WTC11 (cell line): ENCODE data around the gene CATSPERB. TPM values are rescaled to one million over a fixed set of nuclear protein-coding genes. Genes with fewer than 3 reads are reported as not detected.
"Not testable (repeated sequence)": the region's sequence is repeated elsewhere in the genome, so short reads cannot be mapped to it uniquely, and the experiment has no call there.

ENCODE experiments used
- ATAC-seq: fragments of 200-7000 bp; cut with Tn5 transposase; 2 replicates; pipeline ENCODE4 v1.10.0; 2021; ENCODE audit warnings: mild to moderate bottlenecking, moderate library complexity
- CTCF ChIA-PET: fragments of 300-600 bp; sonication (Branson Sonifier 250); formaldehyde crosslinking; loops from one replicate; lab custom pipeline; 2021; ENCODE audit warnings: antibody characterized with exemption; lab: Charles Lee
- POLR2A ChIA-PET: fragments of 350-600 bp; sonication (Branson Sonifier 250); formaldehyde crosslinking; loops from one replicate; lab custom pipeline; 2021; ENCODE audit warnings: antibody characterized with exemption; lab: Charles Lee
- DNase-seq: peaks from one replicate; pipeline ENCODE4 v3.0.0; 2021; ENCODE audit warnings: low spot score
- H3K27ac Mint-ChIP-seq: 2 replicates; pipeline ENCODE4 v1.8.0; 2021; ENCODE audit warnings: mixed read lengths
- H3K27me3 Mint-ChIP-seq: 2 replicates; pipeline ENCODE4 v1.8.0; 2021; ENCODE audit warnings: low read depth, mild to moderate bottlenecking, moderate library complexity, mixed read lengths
- H3K36me3 Mint-ChIP-seq: 2 replicates; pipeline ENCODE4 v1.8.0; 2021; ENCODE audit warnings: mixed read lengths
- H3K4me1 Mint-ChIP-seq: 2 replicates; pipeline ENCODE4 v1.8.0; 2022; ENCODE audit warnings: mixed read lengths
- H3K4me3 Mint-ChIP-seq: 2 replicates; pipeline ENCODE4 v1.8.0; 2021; ENCODE audit warnings: mild to moderate bottlenecking, moderate library complexity, mixed read lengths
- H3K9me3 Mint-ChIP-seq: 2 replicates; pipeline ENCODE4 v1.8.0; 2021; ENCODE audit warnings: mixed read lengths
- ATF1 ChIP-seq: sonication (generic); formaldehyde crosslinking; IDR thresholded peaks from 2 replicates; pipeline ENCODE4 v1.8.1; 2023; ENCODE audit warnings: mild to moderate bottlenecking, moderate library complexity, missing genetic modification reagents
- ATF3 ChIP-seq: sonication (generic); formaldehyde crosslinking; conservative IDR thresholded peaks from 2 replicates; pipeline ENCODE4 v1.8.1; 2022; ENCODE audit warnings: mild to moderate bottlenecking, missing genetic modification reagents
- EMX1 ChIP-seq: fragments of 250-450 bp; sonication (Bioruptor Pico); IDR thresholded peaks from 2 replicates; pipeline ENCODE4 v1.8.0; 2021; ENCODE audit warnings: mild to moderate bottlenecking
- ETV6 ChIP-seq: sonication (generic); formaldehyde crosslinking; IDR thresholded peaks from 2 replicates; pipeline ENCODE4 v1.8.1; 2022; ENCODE audit warnings: mild to moderate bottlenecking, missing genetic modification reagents
- GABPB1 ChIP-seq: sonication (generic); formaldehyde crosslinking; IDR thresholded peaks from 2 replicates; pipeline ENCODE4 v1.8.1; 2023; ENCODE audit warnings: mild to moderate bottlenecking, missing genetic modification reagents
- HMGA2 ChIP-seq: fragments of 250-450 bp; sonication (Bioruptor Pico); IDR thresholded peaks from 2 replicates; pipeline ENCODE4 v1.4.0; 2021; ENCODE audit warnings: mild to moderate bottlenecking, moderate library complexity
- MYBL2 ChIP-seq: sonication (generic); formaldehyde crosslinking; IDR thresholded peaks from 2 replicates; pipeline ENCODE4 v1.8.1; 2023; ENCODE audit warnings: mild to moderate bottlenecking, moderate library complexity, missing genetic modification reagents
- NFYB ChIP-seq: sonication (generic); formaldehyde crosslinking; conservative IDR thresholded peaks from 2 replicates; pipeline ENCODE4 v1.8.0; 2022; ENCODE audit warnings: low read depth, missing genetic modification reagents
- OVOL2 ChIP-seq: fragments of 250-450 bp; sonication (Bioruptor Pico); IDR thresholded peaks from 2 replicates; pipeline ENCODE4 v1.9.0; 2021; ENCODE audit warnings: mild to moderate bottlenecking, borderline replicate concordance
- RELA ChIP-seq: sonication (generic); formaldehyde crosslinking; IDR thresholded peaks from 2 replicates; pipeline ENCODE4 v1.8.1; 2022; ENCODE audit warnings: missing genetic modification reagents, mild to moderate bottlenecking, borderline replicate concordance
- RORB ChIP-seq: fragments of 250-450 bp; sonication (Bioruptor Pico); IDR thresholded peaks from 2 replicates; pipeline ENCODE4 v1.9.0; 2021; ENCODE audit warnings: mild to moderate bottlenecking
- ZMAT4 ChIP-seq: fragments of 250-450 bp; sonication (Bioruptor Pico); IDR thresholded peaks from 2 replicates; pipeline ENCODE4 v1.9.0; 2021; ENCODE audit warnings: mild to moderate bottlenecking
- ZNF232 ChIP-seq: sonication (generic); formaldehyde crosslinking; IDR thresholded peaks from 2 replicates; pipeline ENCODE4 v1.8.0; 2022; ENCODE audit warnings: mild to moderate bottlenecking, missing genetic modification reagents
- ZNF317 ChIP-seq: sonication (generic); formaldehyde crosslinking; IDR thresholded peaks from 2 replicates; pipeline ENCODE4 v1.8.1; 2023; ENCODE audit warnings: low read depth, mild to moderate bottlenecking, moderate library complexity, missing genetic modification reagents, borderline replicate concordance
- ZSCAN18 ChIP-seq: fragments of 250-450 bp; sonication (Bioruptor Pico); IDR thresholded peaks from 2 replicates; pipeline ENCODE4 v2.1.2; 2022; ENCODE audit warnings: mild to moderate bottlenecking, moderate library complexity
- total RNA-seq: library from RNA; stranded (reverse); gene quantifications from 3 replicates; pipeline ENCODE4 v1.2.3, GENCODE V29; 2021
- TF ChIP-seq, protein P1 (sequence below): sonication (generic); formaldehyde crosslinking; IDR thresholded peaks from 2 replicates; pipeline ENCODE4 v1.8.1; 2023; ENCODE audit warnings: mild to moderate bottlenecking, moderate library complexity, missing genetic modification reagents
- TF ChIP-seq, protein P2 (sequence below): sonication (generic); formaldehyde crosslinking; IDR thresholded peaks from 2 replicates; pipeline ENCODE4 v1.8.1; 2023; ENCODE audit warnings: mild to moderate bottlenecking, missing genetic modification reagents, moderate library complexity
- TF ChIP-seq, protein P3 (sequence below): sonication (generic); formaldehyde crosslinking; conservative IDR thresholded peaks from 2 replicates; pipeline ENCODE4 v1.8.1; 2023; ENCODE audit warnings: mild to moderate bottlenecking, low read depth, missing genetic modification reagents, moderate library complexity
- TF ChIP-seq, protein P4 (sequence below): sonication (generic); formaldehyde crosslinking; IDR thresholded peaks from 2 replicates; pipeline ENCODE4 v1.8.1; 2023; ENCODE audit warnings: mild to moderate bottlenecking, missing genetic modification reagents, moderate library complexity

CATSPERB gene
- total RNA-seq, 1 experiment from 2014 or later: 0.11 TPM

GRCh38 chr14:91545204-91545603, 186.7 kb downstream of the CATSPERB start (continued):
- TF ChIP-seq, protein P1, sequence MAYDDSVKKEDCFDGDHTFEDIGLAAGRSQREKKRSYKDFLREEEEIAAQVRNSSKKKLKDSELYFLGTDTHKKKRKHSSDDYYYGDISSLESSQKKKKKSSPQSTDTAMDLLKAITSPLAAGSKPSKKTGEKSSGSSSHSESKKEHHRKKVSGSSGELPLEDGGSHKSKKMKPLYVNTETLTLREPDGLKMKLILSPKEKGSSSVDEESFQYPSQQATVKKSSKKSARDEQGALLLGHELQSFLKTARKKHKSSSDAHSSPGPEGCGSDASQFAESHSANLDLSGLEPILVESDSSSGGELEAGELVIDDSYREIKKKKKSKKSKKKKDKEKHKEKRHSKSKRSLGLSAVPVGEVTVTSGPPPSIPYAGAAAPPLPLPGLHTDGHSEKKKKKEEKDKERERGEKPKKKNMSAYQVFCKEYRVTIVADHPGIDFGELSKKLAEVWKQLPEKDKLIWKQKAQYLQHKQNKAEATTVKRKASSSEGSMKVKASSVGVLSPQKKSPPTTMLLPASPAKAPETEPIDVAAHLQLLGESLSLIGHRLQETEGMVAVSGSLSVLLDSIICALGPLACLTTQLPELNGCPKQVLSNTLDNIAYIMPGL (CRISPR knock-in tag): no peak
- TF ChIP-seq ATF1 (CRISPR knock-in tag) (no peak), ZSCAN18 (CRISPR knock-in tag) (no peak)

DNA sequence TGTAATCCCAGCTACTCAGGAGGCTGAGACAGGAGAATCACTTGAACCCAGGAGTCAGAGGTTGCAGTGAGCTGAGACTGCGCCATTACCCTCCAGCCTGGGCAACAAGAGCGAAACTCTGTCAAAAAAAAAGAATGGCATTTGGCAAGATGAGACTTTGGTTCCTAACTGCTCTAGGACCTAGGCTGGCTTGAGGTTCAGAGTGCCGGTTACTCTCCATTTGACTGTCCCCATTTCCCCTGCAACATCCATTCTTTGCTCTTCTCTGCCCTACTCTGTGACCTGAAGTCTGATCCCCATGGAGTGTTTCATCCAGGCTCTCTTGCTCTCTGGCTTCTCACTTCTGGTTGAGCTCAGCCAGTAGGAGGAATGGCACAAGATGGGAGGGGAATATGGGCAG, 195.6 kb downstream of the CATSPERB start:
- no peak overlapping the region for H3K27ac Mint-ChIP-seq
- ChIA-PET POLR2A (no interaction called here), CTCF (no interaction called here)
- TF ChIP-seq, protein P2, sequence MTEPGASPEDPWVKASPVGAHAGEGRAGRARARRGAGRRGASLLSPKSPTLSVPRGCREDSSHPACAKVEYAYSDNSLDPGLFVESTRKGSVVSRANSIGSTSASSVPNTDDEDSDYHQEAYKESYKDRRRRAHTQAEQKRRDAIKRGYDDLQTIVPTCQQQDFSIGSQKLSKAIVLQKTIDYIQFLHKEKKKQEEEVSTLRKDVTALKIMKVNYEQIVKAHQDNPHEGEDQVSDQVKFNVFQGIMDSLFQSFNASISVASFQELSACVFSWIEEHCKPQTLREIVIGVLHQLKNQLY (CRISPR knock-in tag): no peak
- TF ChIP-seq OVOL2 (CRISPR knock-in tag) (no peak), HMGA2 (CRISPR knock-in tag) (no peak), RELA (CRISPR knock-in tag) (no peak), NFYB (CRISPR knock-in tag) (no peak), ZMAT4 (CRISPR knock-in tag) (no peak)
- TF ChIP-seq, protein P3, sequence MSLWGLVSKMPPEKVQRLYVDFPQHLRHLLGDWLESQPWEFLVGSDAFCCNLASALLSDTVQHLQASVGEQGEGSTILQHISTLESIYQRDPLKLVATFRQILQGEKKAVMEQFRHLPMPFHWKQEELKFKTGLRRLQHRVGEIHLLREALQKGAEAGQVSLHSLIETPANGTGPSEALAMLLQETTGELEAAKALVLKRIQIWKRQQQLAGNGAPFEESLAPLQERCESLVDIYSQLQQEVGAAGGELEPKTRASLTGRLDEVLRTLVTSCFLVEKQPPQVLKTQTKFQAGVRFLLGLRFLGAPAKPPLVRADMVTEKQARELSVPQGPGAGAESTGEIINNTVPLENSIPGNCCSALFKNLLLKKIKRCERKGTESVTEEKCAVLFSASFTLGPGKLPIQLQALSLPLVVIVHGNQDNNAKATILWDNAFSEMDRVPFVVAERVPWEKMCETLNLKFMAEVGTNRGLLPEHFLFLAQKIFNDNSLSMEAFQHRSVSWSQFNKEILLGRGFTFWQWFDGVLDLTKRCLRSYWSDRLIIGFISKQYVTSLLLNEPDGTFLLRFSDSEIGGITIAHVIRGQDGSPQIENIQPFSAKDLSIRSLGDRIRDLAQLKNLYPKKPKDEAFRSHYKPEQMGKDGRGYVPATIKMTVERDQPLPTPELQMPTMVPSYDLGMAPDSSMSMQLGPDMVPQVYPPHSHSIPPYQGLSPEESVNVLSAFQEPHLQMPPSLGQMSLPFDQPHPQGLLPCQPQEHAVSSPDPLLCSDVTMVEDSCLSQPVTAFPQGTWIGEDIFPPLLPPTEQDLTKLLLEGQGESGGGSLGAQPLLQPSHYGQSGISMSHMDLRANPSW (CRISPR knock-in tag): no peak
- TF ChIP-seq, protein P4, sequence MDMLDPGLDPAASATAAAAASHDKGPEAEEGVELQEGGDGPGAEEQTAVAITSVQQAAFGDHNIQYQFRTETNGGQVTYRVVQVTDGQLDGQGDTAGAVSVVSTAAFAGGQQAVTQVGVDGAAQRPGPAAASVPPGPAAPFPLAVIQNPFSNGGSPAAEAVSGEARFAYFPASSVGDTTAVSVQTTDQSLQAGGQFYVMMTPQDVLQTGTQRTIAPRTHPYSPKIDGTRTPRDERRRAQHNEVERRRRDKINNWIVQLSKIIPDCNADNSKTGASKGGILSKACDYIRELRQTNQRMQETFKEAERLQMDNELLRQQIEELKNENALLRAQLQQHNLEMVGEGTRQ (CRISPR knock-in tag): no peak
- DNase-seq: no peak
- H3K27me3 Mint-ChIP-seq: peaks cover 8% of the 10 kb centered on the region
- no peak overlapping the region for H3K4me3 Mint-ChIP-seq
- no peaks in the 10 kb centered on the region for H3K4me1 Mint-ChIP-seq
- H3K36me3 Mint-ChIP-seq: peaks cover 5% of the 10 kb centered on the region; the same call in 1 of the 2 replicates
- H3K9me3 Mint-ChIP-seq: peaks cover 32% of the 10 kb centered on the region
- ATAC-seq: no peak

GRCh38 chr14:91534059-91534458, 197.8 kb downstream of the CATSPERB start:
- H3K27ac Mint-ChIP-seq, H3K27me3 Mint-ChIP-seq, ATAC-seq, H3K4me3 Mint-ChIP-seq, CTCF ChIA-PET, DNase-seq, POLR2A ChIA-PET, H3K36me3 Mint-ChIP-seq, H3K4me1 Mint-ChIP-seq: not testable (repeated sequence)
- peaks cover 13% of the 10 kb centered on the region for H3K9me3 Mint-ChIP-seq

DNA sequence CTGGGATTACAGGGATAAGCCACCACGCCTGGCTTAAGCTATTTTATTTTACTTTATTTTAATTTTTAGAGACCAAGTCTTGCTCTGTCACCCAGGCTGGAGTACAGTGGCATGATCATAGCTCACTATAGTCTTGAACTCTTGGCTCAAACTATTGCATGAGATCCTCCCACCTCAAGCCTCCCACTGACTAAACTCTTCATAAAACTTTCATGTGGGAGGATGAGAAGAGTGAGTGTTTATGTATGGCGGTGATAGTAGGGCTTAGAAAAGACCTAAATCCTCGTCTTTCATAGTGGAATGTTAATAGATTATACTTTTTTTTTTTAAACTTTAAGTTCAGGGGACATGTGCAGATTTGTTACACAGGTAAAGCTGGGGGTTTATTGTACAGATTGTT, 198.3 kb downstream of the CATSPERB start:
- ATAC-seq: no peak
- no peaks in the 10 kb centered on the region for H3K4me1 Mint-ChIP-seq
- no peaks in the 10 kb centered on the region for H3K36me3 Mint-ChIP-seq
- ChIA-PET POLR2A (no interaction called here), CTCF (no interaction called here)
- no peak overlapping the region for H3K4me3 Mint-ChIP-seq
- DNase-seq: no peak
- H3K27me3 Mint-ChIP-seq: peaks cover 3% of the 10 kb centered on the region
- TF ChIP-seq RORB (CRISPR knock-in tag) (no peak), ETV6 (CRISPR knock-in tag) (no peak), ZNF232 (CRISPR knock-in tag) (no peak), NFYB (CRISPR knock-in tag) (no peak), ATF3 (CRISPR knock-in tag) (no peak), ZNF317 (CRISPR knock-in tag) (no peak), MYBL2 (CRISPR knock-in tag) (no peak), GABPB1 (CRISPR knock-in tag) (no peak), EMX1 (CRISPR knock-in tag) (no peak)
- TF ChIP-seq, protein P4 (CRISPR knock-in tag): no peak
- H3K27ac Mint-ChIP-seq: no peak overlapping the region
- peaks cover 9% of the 10 kb centered on the region for H3K9me3 Mint-ChIP-seq
